Measurements from ENCODE around the gene DSG3.

GRCh38 chr18:31482051-31482450 is 34.5 kb downstream of the DSG3 start:
- no peak for TF ChIP-seq CTCF (IDR thresholded peaks at IDR 0.05)
- TF ChIP-seq POLR2AphosphoS5 (IDR thresholded peaks at IDR 0.05) = no peak

All from upper lobe of left lung (tissue), 4 donors.